NOMO-1 (cell line): ENCODE data around the gene ANKRD31.
"Not testable (repeated sequence)": the region's sequence is repeated elsewhere in the genome, so short reads cannot be mapped to it uniquely, and the experiment has no call there.

ENCODE experiments used
- DNase-seq, 2 experiments: peaks; one replicate each; lab custom pipeline; 2025; ENCODE audit not compliant: unreplicated experiment in 2 of 2; lab: John Stamatoyannopoulos, UW

ANKRD31 gene

DNA sequence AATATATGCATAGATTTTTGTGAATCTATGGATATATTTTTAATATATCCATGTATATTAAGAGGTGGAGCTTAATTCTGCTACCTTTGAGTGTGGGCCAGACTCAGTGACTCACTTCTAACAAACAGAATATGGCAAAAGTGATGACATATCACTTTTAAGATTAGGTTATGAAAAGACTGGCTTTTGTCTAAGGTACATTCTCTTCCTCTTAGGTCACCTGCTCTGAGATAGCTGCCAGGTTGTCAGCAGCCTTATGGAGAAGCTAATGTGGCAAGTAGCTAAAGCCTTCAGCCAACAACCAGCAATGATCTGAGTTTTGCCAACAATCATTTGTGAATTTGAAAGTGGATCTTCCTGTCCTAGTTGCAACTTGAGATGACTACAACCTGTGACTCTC lies 83.8 kb downstream of the ANKRD31 start:
- no peak for DNase-seq

GRCh38 chr5:75148051-75148450 lies 88.6 kb downstream of the ANKRD31 start:
- DNase-seq: peak; percentile 66 to 67

GRCh38 chr5:75142566-75143136 lies 94.0 kb downstream of the ANKRD31 start:
- no peak for DNase-seq

DNA sequence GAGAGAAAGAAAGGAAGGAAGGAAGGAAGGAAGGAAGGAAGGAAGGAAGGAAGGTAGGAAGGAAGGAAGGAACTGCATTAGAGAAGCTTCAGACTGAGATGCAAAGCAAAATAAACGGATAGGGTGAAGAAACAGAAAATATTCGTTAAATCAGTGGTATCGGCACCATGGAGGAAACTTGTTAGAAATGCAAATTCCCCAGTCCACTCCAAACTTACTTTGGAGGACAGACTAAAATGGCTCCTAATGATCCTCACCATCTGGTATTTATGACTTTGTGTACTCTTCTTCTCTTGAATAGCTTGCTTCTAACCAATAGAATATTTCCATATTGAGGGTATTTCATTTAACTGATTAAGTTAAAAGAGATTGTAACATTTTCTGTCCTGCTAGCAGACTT lies 96.4 kb downstream of the ANKRD31 start:
- DNase-seq: no peak

GRCh38 chr5:75138689-75139088 lies 98.0 kb downstream of the ANKRD31 start:
- no peak for DNase-seq

- no peak for DNase-seq
Observed at GRCh38 chr5:75130818-75131349, 105.8 kb downstream of the ANKRD31 start.

GRCh38 chr5:75116856-75117255 lies 119.8 kb downstream of the ANKRD31 start:
- no peak for DNase-seq

GRCh38 chr5:75114311-75114710 lies 122.4 kb downstream of the ANKRD31 start:
- DNase-seq: not testable (repeated sequence)

DNA sequence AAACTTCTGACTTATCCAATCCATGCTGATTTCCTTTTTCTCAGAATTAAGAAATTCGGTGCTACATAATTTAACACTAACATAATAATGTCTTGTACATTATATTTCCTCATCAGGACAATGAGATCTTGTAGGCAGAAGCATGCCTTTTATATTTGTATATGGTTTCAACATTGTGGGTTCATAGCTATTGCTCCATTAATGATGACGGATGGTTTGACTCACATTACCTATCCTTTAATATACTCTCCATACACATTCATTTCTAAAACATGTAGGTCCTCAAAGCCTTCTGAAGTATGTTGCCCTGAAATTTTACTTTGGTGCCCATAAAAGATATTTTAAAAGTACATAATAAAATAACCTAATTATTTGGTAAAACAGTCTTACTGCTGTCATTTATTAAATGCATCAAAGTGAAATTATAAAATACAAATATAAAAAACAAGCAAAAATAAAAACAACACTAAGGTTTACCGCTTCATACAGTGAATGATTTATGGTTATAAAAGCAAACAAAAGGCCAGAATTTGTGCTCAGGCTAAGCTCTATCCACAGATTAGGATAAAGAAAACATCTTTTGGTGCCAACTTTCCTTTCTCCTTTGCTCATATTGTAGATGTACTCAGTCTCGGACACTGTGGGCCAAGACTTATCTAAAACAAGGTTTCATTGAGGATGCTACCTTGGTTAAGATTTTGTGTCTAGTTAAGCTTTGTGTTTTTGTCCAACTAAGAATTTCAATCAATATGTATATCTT lies 123.1 kb downstream of the ANKRD31 start:
- DNase-seq: no peak

DNA sequence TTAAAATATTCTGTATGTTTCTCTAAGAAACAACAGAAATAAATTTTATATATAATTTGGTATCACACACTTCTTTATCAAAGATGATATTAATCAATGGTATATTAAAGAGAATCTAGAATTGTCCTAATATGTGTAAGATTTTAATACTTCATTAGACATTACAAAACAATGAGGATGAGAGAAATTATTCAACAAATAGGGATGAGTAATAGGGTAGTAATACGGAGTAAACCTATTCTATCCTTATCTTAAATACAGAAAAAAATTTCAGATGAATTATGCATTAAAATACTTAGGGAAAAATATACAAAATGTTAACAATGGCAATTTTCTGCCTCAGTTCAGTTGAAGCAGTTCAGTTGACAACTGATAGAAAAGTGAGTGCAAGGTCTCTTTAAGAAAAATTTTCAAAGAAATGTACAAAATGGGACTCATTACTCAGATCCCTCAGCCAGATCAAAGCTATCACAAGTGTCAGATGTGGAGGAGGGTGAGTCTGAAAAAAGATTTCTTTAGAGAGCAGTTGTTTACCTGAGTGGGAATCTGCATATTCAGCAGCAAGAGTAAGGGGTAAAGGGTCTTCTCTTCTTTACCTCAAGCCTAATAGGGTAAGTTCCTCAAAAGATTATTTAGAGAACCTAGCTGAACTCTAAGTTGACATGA lies 127.6 kb downstream of the ANKRD31 start:
- no peak for DNase-seq

- no peak for DNase-seq
Observed at GRCh38 chr5:75108515-75108914, 128.2 kb downstream of the ANKRD31 start.

DNA sequence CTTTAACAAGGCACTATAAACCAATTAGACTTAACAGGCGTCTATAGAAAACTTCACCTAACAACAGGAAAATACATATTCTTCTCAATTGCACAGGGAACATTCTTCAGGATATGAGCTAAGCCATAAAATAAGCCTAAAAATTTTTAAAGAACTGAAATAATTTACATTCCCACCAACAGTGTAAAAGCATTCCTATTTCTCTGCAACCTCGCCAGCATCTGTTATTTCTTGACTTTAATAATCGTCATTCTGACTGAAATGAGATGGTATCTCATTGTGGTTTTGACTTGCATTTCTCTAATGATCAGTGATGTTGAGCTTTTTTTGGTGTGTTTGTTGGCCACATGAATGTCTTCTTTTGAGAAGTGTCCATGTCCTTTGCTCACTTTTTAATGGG lies 140.7 kb downstream of the ANKRD31 start:
- not testable (repeated sequence) for DNase-seq

DNA sequence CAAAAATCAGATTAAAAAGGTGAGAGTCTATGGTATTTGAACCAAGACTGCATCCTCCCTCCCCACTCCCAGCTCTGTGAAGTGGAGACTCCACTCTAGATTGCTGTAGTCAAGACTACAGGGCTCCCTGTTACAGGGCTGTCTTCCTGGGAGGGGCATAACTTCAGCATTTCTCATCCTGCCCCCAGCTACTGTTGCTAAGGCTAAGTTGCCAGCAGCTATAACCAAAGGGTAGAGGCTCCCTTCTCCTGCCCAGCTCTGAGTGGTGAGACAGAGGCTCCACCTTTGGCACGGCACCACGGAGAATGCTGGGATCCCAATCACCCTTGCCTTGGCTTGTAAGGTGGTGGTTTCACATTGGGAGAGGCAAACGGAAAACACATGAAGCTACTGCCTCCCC lies 145.1 kb downstream of the ANKRD31 start:
- DNase-seq: no peak

- DNase-seq: no peak
Observed at GRCh38 chr5:75089662-75090061, 147.0 kb downstream of the ANKRD31 start.

GRCh38 chr5:75089137-75089536 lies 147.5 kb downstream of the ANKRD31 start:
- DNase-seq: no peak

- no peak for DNase-seq
Observed at GRCh38 chr5:75088648-75089047, 148.0 kb downstream of the ANKRD31 start.

- DNase-seq: no peak
Observed at GRCh38 chr5:75081510-75081909, 155.2 kb downstream of the ANKRD31 start.

DNA sequence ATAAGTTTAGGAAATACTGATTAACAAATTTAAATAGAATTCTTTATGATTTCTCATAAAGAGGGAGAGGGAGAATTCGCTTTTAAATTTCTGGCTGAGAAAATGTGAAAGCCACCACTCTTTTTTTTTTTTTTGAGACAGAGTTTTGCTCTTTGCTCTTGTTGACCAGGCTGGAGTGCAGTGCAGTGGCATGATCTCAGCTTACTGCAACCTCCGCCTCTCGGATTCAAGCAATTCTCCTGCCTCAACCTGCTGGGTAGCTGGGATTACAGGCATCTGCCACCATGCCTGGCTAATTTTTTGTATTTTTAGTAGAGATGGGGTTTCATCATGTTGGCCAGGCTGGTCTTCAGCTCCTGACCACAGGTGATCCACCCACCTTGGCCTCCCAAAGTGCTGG lies 157.3 kb downstream of the ANKRD31 start:
- not testable (repeated sequence) for DNase-seq

- no peak for DNase-seq
Observed at GRCh38 chr5:75078027-75078426, 158.7 kb downstream of the ANKRD31 start.

- no peak for DNase-seq
Observed at GRCh38 chr5:75072061-75072460, 164.6 kb downstream of the ANKRD31 start.

- DNase-seq: no peak
Observed at GRCh38 chr5:75071100-75071499, 165.6 kb downstream of the ANKRD31 start.

GRCh38 chr5:75067434-75067833 lies 169.2 kb downstream of the ANKRD31 start:
- DNase-seq: no peak
